T-cell (primary cell): ENCODE measurements around the gene CTBS. TPM values are rescaled to one million over a fixed set of nuclear protein-coding genes. Genes with fewer than 3 reads are reported as not detected.

ENCODE experiments used
- ATAC-seq, 4 experiments: fragments of 200-7000 bp in 3 of 4; fragments of 150-1000 bp in 1 of 4; cut with Tn5 transposase; replicated peaks in 1 of 4; 1 replicate in 3 of 4; 2 replicates in 1 of 4; pipeline ENCODE4 v1.10.0; 2021; ENCODE audit warnings: moderate library complexity in 3 of 4, mild to moderate bottlenecking in 2 of 4, moderate number of reproducible peaks in 1 of 4
- CTCF ChIA-PET, 2 donors: fragments of 300-600 bp; sonication (Branson Sonifier 250); formaldehyde crosslinking; loops; one replicate each; lab custom pipeline; 2022; ENCODE audit warnings: antibody characterized with exemption in 2 of 2; lab: Charles Lee
- POLR2A ChIA-PET, 2 donors: fragments of 300-600 bp; sonication (Branson Sonifier 250); formaldehyde crosslinking; loops; one replicate each; lab custom pipeline; 2022; ENCODE audit warnings: antibody characterized with exemption in 2 of 2; lab: Charles Lee
- DNase-seq, 35 experiments: peaks; one replicate each; pipeline versions ENCODE4 v3.0.0 to v3.0.0-alpha.2; 2013 to 2023
- H3K27ac ChIP-seq: one replicate; pipeline ENCODE4 v1.5.1; 2013; ENCODE audit warnings: low read length
- H3K27me3 ChIP-seq, 2 experiments: replicated peaks in 1 of 2; 1 replicate in 1 of 2; 2 replicates in 1 of 2; pipeline versions ENCODE4 v1.6.1 to v1.7.0; 2013; ENCODE audit warnings: low read length in 1 of 2, mixed read lengths in 1 of 2; ENCODE audit not compliant: control insufficient read depth in 2 of 2, insufficient read depth in 2 of 2; ENCODE audit errors: extremely low read depth in 1 of 2
- H3K36me3 ChIP-seq, 2 donors: 1 replicate in 1 of 2; 2 replicates in 1 of 2; pipeline versions ENCODE4 v1.6.1 to v1.7.0; 2013; ENCODE audit warnings: low read length in 1 of 2; ENCODE audit not compliant: control insufficient read depth in 2 of 2, insufficient read depth in 1 of 2; ENCODE audit errors: extremely low read depth in 1 of 2
- H3K4me1 ChIP-seq, 2 experiments: 1 replicate in 1 of 2; 2 replicates in 1 of 2; pipeline versions ENCODE4 v1.6.1 to v1.7.0; 2013; ENCODE audit warnings: low read length in 2 of 2, mixed read lengths in 1 of 2; ENCODE audit not compliant: insufficient read depth in 2 of 2, control insufficient read depth in 1 of 2; ENCODE audit errors: extremely low read depth in 1 of 2
- H3K4me3 ChIP-seq, 2 donors: 1 replicate in 1 of 2; 2 replicates in 1 of 2; pipeline versions ENCODE4 v1.5.1 to v1.7.0; 2013; ENCODE audit warnings: mild to moderate bottlenecking in 2 of 2, low read length in 1 of 2, moderate library complexity in 1 of 2; ENCODE audit not compliant: control insufficient read depth in 1 of 2; ENCODE audit errors: extremely low read depth in 1 of 2
- H3K9me3 ChIP-seq: 2 replicates; pipeline ENCODE4 v1.7.0; 2013
- H3K27ac Mint-ChIP-seq, 2 donors: one replicate each; pipeline ENCODE4 v1.8.0; 2020 to 2021; ENCODE audit warnings: mild to moderate bottlenecking in 2 of 2, mixed read lengths in 2 of 2
- H3K27me3 Mint-ChIP-seq, 2 donors: one replicate each; pipeline ENCODE4 v1.8.0; 2021 to 2022; ENCODE audit warnings: mixed read lengths in 2 of 2
- H3K36me3 Mint-ChIP-seq: one replicate; pipeline ENCODE4 v1.8.0; 2021; ENCODE audit warnings: mixed read lengths
- H3K4me1 Mint-ChIP-seq, 3 donors: one replicate each; pipeline ENCODE4 v1.8.0; 2020 to 2022; ENCODE audit warnings: mixed read lengths in 3 of 3, mild to moderate bottlenecking in 1 of 3
- H3K4me3 Mint-ChIP-seq, 3 donors: one replicate each; pipeline ENCODE4 v1.8.0; 2020 to 2022; ENCODE audit warnings: mild to moderate bottlenecking in 3 of 3, mixed read lengths in 3 of 3, moderate library complexity in 3 of 3
- H3K9me3 Mint-ChIP-seq, 3 donors: one replicate each; pipeline ENCODE4 v1.8.0; 2020 to 2022; ENCODE audit warnings: mixed read lengths in 3 of 3
- WGBS: methylation state at CpG from one replicate; pipeline ENCODE4 v1.1.5; 2013; ENCODE audit warnings: missing lambda C conversion rate; ENCODE audit not compliant: insufficient coverage; 5-methylcytosine and 5-hydroxymethylcytosine counted together
- total RNA-seq, 35 experiments: library from RNA in 6 of 35; stranded (reverse) in 6 of 35; fragments of 120-200 nt in 1 of 35; gene quantifications; one replicate each; pipeline versions ENCODE4 v1.2.1 to v1.2.4 and lab custom pipeline; 2013 to 2026

CTBS gene
- total RNA-seq, 5 donors from 2014 or later (not counting 1 experiment from before 2014, with no cell fraction given) = 14.8 to 20.3 (median 16.4) TPM

- ATAC-seq (no peak), DNase-seq (no peak)
- peaks cover 0 to 3% of the 10 kb centered on the region in 2 experiments for H3K27me3 ChIP-seq
- H3K27ac Mint-ChIP-seq = no peak overlapping the region
- WGBS = 86% methylated on average over 1 of the region's 7 CpGs
- H3K4me1 ChIP-seq = no peaks in the 10 kb centered on the region
- H3K9me3 ChIP-seq = no peaks in the 10 kb centered on the region
- H3K4me1 Mint-ChIP-seq = peaks cover 0 to 2% (median 0%) of the 10 kb centered on the region in 3 donors
- H3K36me3 ChIP-seq = no peaks in the 10 kb centered on the region
- H3K4me3 ChIP-seq = no peak overlapping the region
- no peak overlapping the region for H3K27ac ChIP-seq
- H3K4me3 Mint-ChIP-seq = no peak overlapping the region
- no peaks in the 10 kb centered on the region for H3K36me3 Mint-ChIP-seq
- CTCF ChIA-PET = interaction anchor here (1.0 to 2.2 kb wide), 2 partner anchors 28 to 170 kb away, joined by 3 to 5 read pairs; no protein-coding TSS in a partner anchor
- POLR2A ChIA-PET = interaction anchor here in 1 of 2 donors (0.6 to 1.8 kb wide), 2 partner anchors 10 kb away, joined by 4 to 6 read pairs; no protein-coding TSS in a partner anchor
- H3K27me3 Mint-ChIP-seq = peaks cover 3 to 6% of the 10 kb centered on the region in 2 donors
- no peaks in the 10 kb centered on the region for H3K9me3 Mint-ChIP-seq
These were observed 8.8 kb upstream of the CTBS start for GRCh38 chr1:84582802-84583587.

GRCh38 chr1:84581648-84582047 lies 7.4 kb upstream of the CTBS start:
- Mint-ChIP-seq H3K9me3 (no peaks in the 10 kb centered on the region), H3K27ac (no peak overlapping the region), H3K4me3 (no peak overlapping the region), H3K27me3 (peaks cover 0 to 5% of the 10 kb centered on the region in 2 donors), H3K36me3 (no peaks in the 10 kb centered on the region), H3K4me1 (peaks cover 0 to 2% (median 0%) of the 10 kb centered on the region in 3 donors)
- no peaks in the 10 kb centered on the region for H3K36me3 ChIP-seq
- no peak overlapping the region for H3K27ac ChIP-seq
- H3K9me3 ChIP-seq = no peaks in the 10 kb centered on the region
- DNase-seq = no peak
- H3K4me1 ChIP-seq = no peaks in the 10 kb centered on the region
- no peak for ATAC-seq
- POLR2A ChIA-PET = interaction anchor here in 1 of 2 donors (1.8 kb wide), 1 partner anchor 8 kb away, joined by 6 read pairs; no protein-coding TSS in a partner anchor
- peaks cover 0 to 3% of the 10 kb centered on the region in 2 experiments for H3K27me3 ChIP-seq
- no CpG with 5 or more reads among the region's 3 CpGs for WGBS
- CTCF ChIA-PET = no interaction called here
- no peak overlapping the region for H3K4me3 ChIP-seq

GRCh38 chr1:84574936-84575335 lies 696 bp upstream of the CTBS start:
- no peak for ATAC-seq
- peak overlapping the region in 1 of 2 donors; percentile 78 for H3K4me3 ChIP-seq
- peak overlapping the region; percentile 94 to 97 (median 97) for H3K4me3 Mint-ChIP-seq
- H3K27me3 Mint-ChIP-seq = no peaks in the 10 kb centered on the region
- no peaks in the 10 kb centered on the region for H3K27me3 ChIP-seq
- ChIA-PET CTCF (interaction anchor here in 1 of 2 donors (1.2 to 1.7 kb wide), 3 partner anchors 69 to 431 kb away, joined by 3 to 11 read pairs (median 5); partner anchors contain the start of genes GNG5, PRKACB and SPATA1), POLR2A (interaction anchor here in 1 of 2 donors (0.6 kb wide), 1 partner anchor 141 kb away, joined by 3 read pairs; no protein-coding TSS in a partner anchor)
- peaks cover 13% of the 10 kb centered on the region for H3K36me3 Mint-ChIP-seq
- no peaks in the 10 kb centered on the region for H3K36me3 ChIP-seq
- peak overlapping the region; percentile 25 for H3K27ac ChIP-seq
- H3K27ac Mint-ChIP-seq = peak overlapping the region; percentile 87 to 88
- peaks cover 38 to 49% (median 41%) of the 10 kb centered on the region in 3 donors for H3K4me1 Mint-ChIP-seq
- H3K9me3 Mint-ChIP-seq = no peaks in the 10 kb centered on the region
- H3K4me1 ChIP-seq = peaks cover 11 to 14% of the 10 kb centered on the region in 2 experiments
- no peaks in the 10 kb centered on the region for H3K9me3 ChIP-seq
- DNase-seq = no peak
- WGBS = no CpG with 5 or more reads among the region's 7 CpGs

- WGBS = 0% methylated on average over 3 of the region's 5 CpGs
- Histone ChIP-seq H3K4me3 (peak overlapping the region; percentile 78 to 82), H3K9me3 (no peaks in the 10 kb centered on the region), H3K4me1 (peaks cover 11 to 14% of the 10 kb centered on the region in 2 experiments), H3K27ac (peak overlapping the region; percentile 94), H3K27me3 (no peaks in the 10 kb centered on the region), H3K36me3 (peaks cover 0 to 3% of the 10 kb centered on the region in 2 donors)
- Mint-ChIP-seq H3K4me3 (peak overlapping the region; percentile 94 to 97 (median 97)), H3K4me1 (peaks cover 48 to 59% (median 49%) of the 10 kb centered on the region in 3 donors), H3K9me3 (no peaks in the 10 kb centered on the region), H3K27ac (peak overlapping the region; percentile 98 to 99), H3K27me3 (no peaks in the 10 kb centered on the region), H3K36me3 (peaks cover 23% of the 10 kb centered on the region)
- POLR2A ChIA-PET = interaction anchor here (0.5 to 2.0 kb wide), 16 partner anchors 9 to 703 kb away, joined by 3 to 11 read pairs (median 4); partner anchors contain the start of genes BCL10 (in 1 of the 2), GNG5 (in 1 of the 2), PRKACB (in 1 of the 2) and RPF1 (in 1 of the 2)
- ATAC-seq (no peak), DNase-seq (peak in 1 of 35 experiments; percentile 21)
- CTCF ChIA-PET = interaction anchor here (0.5 to 2.3 kb wide), 12 partner anchors 9 to 682 kb away, joined by 3 to 12 read pairs (median 3); partner anchors contain the start of genes GNG5 (in 1 of the 2) and SPATA1 (in 1 of the 2)
These were observed 716 bp downstream of the CTBS start for GRCh38 chr1:84573481-84573966.

- DNase-seq (no peak), ATAC-seq (no peak)
- WGBS = 100% methylated on average over 1 of the region's 2 CpGs
- Mint-ChIP-seq H3K4me1 (peaks cover 57 to 70% (median 58%) of the 10 kb centered on the region in 3 donors), H3K36me3 (peaks cover 34% of the 10 kb centered on the region), H3K27ac (no peak overlapping the region), H3K9me3 (no peaks in the 10 kb centered on the region), H3K4me3 (peak overlapping the region in 1 of 3 donors; percentile 97), H3K27me3 (no peaks in the 10 kb centered on the region)
- POLR2A ChIA-PET = no interaction called here
- Histone ChIP-seq H3K4me3 (no peak overlapping the region), H3K27ac (no peak overlapping the region), H3K4me1 (peaks cover 11 to 14% of the 10 kb centered on the region in 2 experiments), H3K36me3 (peaks cover 0 to 7% of the 10 kb centered on the region in 2 donors), H3K27me3 (no peaks in the 10 kb centered on the region), H3K9me3 (no peaks in the 10 kb centered on the region)
- CTCF ChIA-PET = interaction anchor here in 1 of 2 donors (0.6 kb wide), 1 partner anchor 52 kb away, joined by 3 read pairs; no protein-coding TSS in a partner anchor
These were observed 3.1 kb downstream of the CTBS start for GRCh38 chr1:84571150-84571535.
